Measurements from ENCODE around the gene ELL.

ELL gene

DNA sequence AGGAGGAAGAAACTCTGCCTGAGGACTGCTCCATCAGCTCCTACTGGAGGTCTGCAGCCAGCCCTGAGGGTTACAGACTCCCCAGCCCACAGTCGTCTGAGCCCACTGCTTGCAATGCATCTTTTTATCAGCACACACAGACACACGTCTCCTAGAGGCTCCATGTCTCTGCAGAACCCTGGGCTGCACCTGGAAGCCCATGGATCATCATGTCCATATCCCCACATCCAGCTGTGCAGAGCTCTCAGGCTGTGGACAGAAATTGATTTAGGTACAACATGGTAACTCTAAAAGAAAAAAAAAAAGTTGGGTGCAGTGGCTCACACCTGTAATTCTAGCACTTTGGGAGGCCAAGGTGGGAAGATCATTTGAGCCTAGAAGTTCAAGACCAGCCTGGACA, 51.1 kb downstream of the ELL start:
- Histone ChIP-seq H3K9ac (ENCODE audit: low read length) (no peak overlapping the region), H3K36me3 (ENCODE audit: control insufficient read depth, low read depth, low read length) (no peaks in the 10 kb centered on the region), H3K27ac (ENCODE audit: low read length) (no peak overlapping the region), H3K9me3 (ENCODE audit: control insufficient read depth, low read depth, low read length) (no peaks in the 10 kb centered on the region), H3K4me3 (ENCODE audit: low read length) (no peak overlapping the region), H3K4me1 (ENCODE audit: control insufficient read depth, low read depth, low read length) (no peaks in the 10 kb centered on the region), H3K27me3 (ENCODE audit: control insufficient read depth, insufficient read depth, low read length) (no peaks in the 10 kb centered on the region)

DNA sequence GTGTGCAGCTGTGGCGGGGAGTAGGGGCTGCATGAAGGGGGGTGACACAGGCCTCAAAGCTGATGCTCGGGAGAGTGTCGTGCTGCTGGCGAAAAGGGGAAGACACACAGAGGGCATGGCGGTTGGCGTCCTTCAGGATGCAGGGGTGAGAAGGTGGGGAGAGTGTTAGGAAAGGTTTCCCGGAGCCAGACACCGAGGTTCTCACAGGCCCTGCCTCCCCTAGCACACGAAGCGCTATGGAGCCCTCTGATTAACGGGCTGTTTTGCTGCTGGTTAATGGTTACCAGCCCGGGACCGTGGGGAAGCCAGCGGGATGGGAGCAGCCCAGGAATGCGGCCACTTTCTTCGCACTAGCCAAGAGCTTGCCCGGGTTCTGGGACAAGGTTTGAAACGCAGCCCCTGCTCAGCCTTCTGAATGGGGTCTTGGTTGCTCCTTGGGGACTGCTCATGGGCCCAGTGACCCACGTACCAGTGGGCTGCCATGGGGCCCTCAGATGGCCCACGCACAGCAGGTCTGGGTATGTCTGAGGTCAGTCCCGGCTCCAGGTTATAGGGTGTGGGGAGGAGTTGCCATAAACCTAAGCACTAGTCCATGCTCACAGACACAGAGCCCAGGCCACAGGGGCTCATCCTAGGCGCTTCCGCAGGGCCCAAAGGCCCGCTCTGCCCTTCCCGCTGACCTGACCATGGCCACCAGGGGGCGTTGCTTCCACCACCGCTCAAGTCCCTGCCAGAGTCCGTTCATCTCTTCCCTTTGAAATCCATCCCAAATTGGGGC, 52.6 kb downstream of the ELL start:
- Histone ChIP-seq H3K4me3 (ENCODE audit: low read length) (no peak overlapping the region), H3K27ac (ENCODE audit: low read length) (no peak overlapping the region), H3K4me1 (ENCODE audit: control insufficient read depth, low read depth, low read length) (no peaks in the 10 kb centered on the region), H3K9me3 (ENCODE audit: control insufficient read depth, low read depth, low read length) (no peaks in the 10 kb centered on the region), H3K27me3 (ENCODE audit: control insufficient read depth, insufficient read depth, low read length) (no peaks in the 10 kb centered on the region), H3K36me3 (ENCODE audit: control insufficient read depth, low read depth, low read length) (peaks cover 2% of the 10 kb centered on the region), H3K9ac (ENCODE audit: low read length) (no peak overlapping the region)

GRCh38 chr19:18468517-18468916, 53.4 kb downstream of the ELL start:
- no peaks in the 10 kb centered on the region for H3K9me3 ChIP-seq (ENCODE audit: control insufficient read depth, low read depth, low read length)

DNA sequence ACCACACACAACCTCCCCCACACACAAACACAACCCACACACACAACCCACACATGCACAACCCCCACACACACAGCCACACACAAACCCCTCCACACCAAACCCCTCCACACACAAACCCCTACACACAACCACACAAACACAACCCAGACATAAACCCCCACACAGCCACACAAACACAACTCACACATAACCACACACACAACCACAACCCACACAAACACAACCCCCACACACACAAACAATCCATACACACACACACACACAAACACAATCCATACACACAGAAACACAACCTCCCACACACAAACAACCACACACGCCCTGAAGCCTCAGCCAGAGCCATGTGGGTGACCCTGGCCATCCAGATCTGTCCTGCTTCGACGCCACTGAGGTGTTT, 53.9 kb downstream of the ELL start:
- Histone ChIP-seq H3K36me3 (ENCODE audit: control insufficient read depth, low read depth, low read length) (peaks cover 2% of the 10 kb centered on the region), H3K27ac (ENCODE audit: low read length) (no peak overlapping the region), H3K4me1 (ENCODE audit: control insufficient read depth, low read depth, low read length) (no peaks in the 10 kb centered on the region), H3K27me3 (ENCODE audit: control insufficient read depth, insufficient read depth, low read length) (no peaks in the 10 kb centered on the region), H3K9ac (ENCODE audit: low read length) (no peak overlapping the region), H3K4me3 (ENCODE audit: low read length) (no peak overlapping the region), H3K9me3 (ENCODE audit: control insufficient read depth, low read depth, low read length) (no peaks in the 10 kb centered on the region)

More at GRCh38 chr19:18468517-18468916, 53.4 kb downstream of the ELL start:
- Histone ChIP-seq H3K36me3 (ENCODE audit: control insufficient read depth, low read depth, low read length) (peaks cover 2% of the 10 kb centered on the region), H3K27me3 (ENCODE audit: control insufficient read depth, insufficient read depth, low read length) (no peaks in the 10 kb centered on the region), H3K9ac (ENCODE audit: low read length) (no peak overlapping the region), H3K27ac (ENCODE audit: low read length) (no peak overlapping the region), H3K4me3 (ENCODE audit: low read length) (no peak overlapping the region), H3K4me1 (ENCODE audit: control insufficient read depth, low read depth, low read length) (no peaks in the 10 kb centered on the region)

GRCh38 chr19:18466354-18466753, 55.5 kb downstream of the ELL start:
- no peaks in the 10 kb centered on the region for H3K4me1 ChIP-seq (ENCODE audit: control insufficient read depth, low read depth, low read length)
- H3K4me3 ChIP-seq (ENCODE audit: low read length) = no peak overlapping the region
- no peaks in the 10 kb centered on the region for H3K9me3 ChIP-seq (ENCODE audit: control insufficient read depth, low read depth, low read length)
- no peak overlapping the region for H3K27ac ChIP-seq (ENCODE audit: low read length)
- H3K36me3 ChIP-seq (ENCODE audit: control insufficient read depth, low read depth, low read length) = peaks cover 2% of the 10 kb centered on the region
- H3K9ac ChIP-seq (ENCODE audit: low read length) = no peak overlapping the region
- no peaks in the 10 kb centered on the region for H3K27me3 ChIP-seq (ENCODE audit: control insufficient read depth, insufficient read depth, low read length)

DNA sequence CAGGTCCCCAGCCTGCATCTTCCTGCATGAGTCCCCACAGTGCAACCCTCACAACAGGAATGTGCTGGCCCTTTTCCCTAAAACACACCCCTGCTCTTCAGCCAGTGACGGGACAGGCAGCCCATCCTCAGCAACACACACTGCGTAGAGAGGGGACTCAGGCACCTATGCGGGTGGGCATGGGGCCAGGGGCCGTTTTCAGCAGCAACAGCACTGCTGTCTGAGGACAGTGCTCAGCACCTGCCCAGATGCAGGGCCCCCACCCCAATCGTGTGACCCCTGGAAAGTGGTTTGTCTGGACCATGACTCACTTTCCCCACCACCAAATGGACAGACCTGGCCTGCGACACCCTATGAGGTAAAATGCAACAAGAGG, 55.9 kb downstream of the ELL start:
- Histone ChIP-seq H3K9ac (ENCODE audit: low read length) (no peak overlapping the region), H3K4me1 (ENCODE audit: control insufficient read depth, low read depth, low read length) (no peaks in the 10 kb centered on the region), H3K36me3 (ENCODE audit: control insufficient read depth, low read depth, low read length) (peaks cover 2% of the 10 kb centered on the region), H3K27me3 (ENCODE audit: control insufficient read depth, insufficient read depth, low read length) (no peaks in the 10 kb centered on the region), H3K9me3 (ENCODE audit: control insufficient read depth, low read depth, low read length) (no peaks in the 10 kb centered on the region), H3K4me3 (ENCODE audit: low read length) (no peak overlapping the region), H3K27ac (ENCODE audit: low read length) (no peak overlapping the region)

DNA sequence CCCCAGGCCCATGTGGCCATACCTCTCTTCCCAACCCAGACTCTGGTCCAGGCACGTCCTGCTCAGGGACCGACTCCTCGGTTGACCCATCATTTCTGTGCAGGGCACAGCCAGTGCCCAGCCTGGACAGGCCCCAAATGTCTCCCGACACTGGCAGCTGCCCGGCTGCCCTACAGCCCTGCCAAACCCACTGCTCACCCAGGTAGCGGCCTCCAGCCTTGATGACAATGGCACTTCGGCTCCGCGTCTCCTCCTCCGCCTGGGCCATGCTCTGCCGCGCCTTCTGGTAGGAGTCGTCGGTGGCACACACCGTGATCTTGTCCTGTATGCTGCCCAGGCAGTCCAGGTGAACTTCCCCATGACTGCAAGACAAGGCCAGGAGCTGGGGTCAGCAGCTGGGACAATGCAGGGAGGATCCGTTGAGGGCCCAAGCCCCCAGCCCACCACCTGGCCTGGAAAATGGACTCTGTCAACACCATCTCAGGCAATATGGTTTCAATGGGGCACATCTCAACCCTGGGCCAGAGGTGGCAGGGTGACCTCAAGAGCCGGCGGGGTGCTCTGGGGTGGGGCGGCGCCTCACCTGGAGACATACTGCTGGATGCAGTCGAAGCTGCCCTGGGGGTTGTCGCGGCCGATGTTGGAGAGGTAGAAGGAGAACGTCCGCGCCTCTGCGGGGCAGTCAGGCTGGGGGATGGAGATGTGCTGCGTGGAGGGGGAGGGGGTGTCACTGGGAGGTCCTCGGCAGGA, 56.5 kb downstream of the ELL start:
- no peaks in the 10 kb centered on the region for H3K9me3 ChIP-seq (ENCODE audit: control insufficient read depth, low read depth, low read length)

DNA sequence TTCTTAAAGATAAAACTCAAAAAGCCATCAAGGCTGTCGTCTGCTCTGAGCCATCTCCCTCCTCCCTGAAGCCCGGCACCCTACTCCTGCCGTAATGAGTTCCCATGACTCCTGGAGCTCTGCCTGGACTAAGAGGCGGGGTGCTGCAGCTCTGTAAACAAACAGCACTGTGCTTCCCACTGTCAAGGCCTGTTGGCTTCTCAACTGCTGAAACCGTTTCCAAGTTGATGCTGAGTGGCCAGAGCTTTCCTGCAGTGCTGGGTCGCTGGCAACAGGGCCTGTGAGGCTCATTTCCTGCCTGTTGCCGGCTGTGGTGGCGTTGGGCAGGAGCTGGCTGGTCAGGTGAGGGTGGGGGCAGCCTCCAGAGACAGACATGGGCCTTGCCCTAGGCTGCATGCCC, 57.2 kb downstream of the ELL start:
- no peak overlapping the region for H3K4me3 ChIP-seq (ENCODE audit: low read length)
- no peaks in the 10 kb centered on the region for H3K27me3 ChIP-seq (ENCODE audit: control insufficient read depth, insufficient read depth, low read length)
- no peaks in the 10 kb centered on the region for H3K9me3 ChIP-seq (ENCODE audit: control insufficient read depth, low read depth, low read length)
- no peaks in the 10 kb centered on the region for H3K4me1 ChIP-seq (ENCODE audit: control insufficient read depth, low read depth, low read length)
- peaks cover 11% of the 10 kb centered on the region for H3K36me3 ChIP-seq (ENCODE audit: control insufficient read depth, low read depth, low read length)
- H3K27ac ChIP-seq (ENCODE audit: low read length) = no peak overlapping the region
- H3K9ac ChIP-seq (ENCODE audit: low read length) = no peak overlapping the region

More for the DNA sequence above, 56.5 kb downstream of the ELL start:
- Histone ChIP-seq H3K4me3 (ENCODE audit: low read length) (no peak overlapping the region), H3K9ac (ENCODE audit: low read length) (no peak overlapping the region), H3K27ac (ENCODE audit: low read length) (no peak overlapping the region), H3K27me3 (ENCODE audit: control insufficient read depth, insufficient read depth, low read length) (no peaks in the 10 kb centered on the region), H3K36me3 (ENCODE audit: control insufficient read depth, low read depth, low read length) (peaks cover 7% of the 10 kb centered on the region), H3K4me1 (ENCODE audit: control insufficient read depth, low read depth, low read length) (no peaks in the 10 kb centered on the region)

DNA sequence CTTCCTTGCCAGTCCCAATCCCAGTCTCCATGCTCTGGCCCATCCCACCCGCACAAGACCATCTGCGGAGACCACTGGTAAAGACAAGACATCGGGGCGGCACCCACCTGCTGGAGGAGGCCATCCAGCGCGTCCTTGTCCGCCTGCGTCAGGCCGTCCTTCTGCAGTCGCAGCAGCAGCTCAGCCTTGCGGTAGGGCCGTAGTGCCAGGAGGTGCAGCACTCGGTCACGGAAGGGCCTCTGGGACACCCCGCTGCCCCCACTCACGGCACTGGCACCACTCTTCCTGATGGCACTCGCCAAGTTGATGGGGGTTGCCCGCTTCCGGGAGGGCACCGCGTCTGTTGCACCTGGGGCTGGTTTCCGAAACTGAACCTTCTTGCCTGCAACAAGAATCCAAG, 60.4 kb downstream of the ELL start:
- peaks cover 20% of the 10 kb centered on the region for H3K36me3 ChIP-seq (ENCODE audit: control insufficient read depth, low read depth, low read length)
- H3K27ac ChIP-seq (ENCODE audit: low read length) = no peak overlapping the region
- H3K9me3 ChIP-seq (ENCODE audit: control insufficient read depth, low read depth, low read length) = no peaks in the 10 kb centered on the region
- no peak overlapping the region for H3K4me3 ChIP-seq (ENCODE audit: low read length)
- H3K9ac ChIP-seq (ENCODE audit: low read length) = no peak overlapping the region
- no peaks in the 10 kb centered on the region for H3K27me3 ChIP-seq (ENCODE audit: control insufficient read depth, insufficient read depth, low read length)
- no peaks in the 10 kb centered on the region for H3K4me1 ChIP-seq (ENCODE audit: control insufficient read depth, low read depth, low read length)

DNA sequence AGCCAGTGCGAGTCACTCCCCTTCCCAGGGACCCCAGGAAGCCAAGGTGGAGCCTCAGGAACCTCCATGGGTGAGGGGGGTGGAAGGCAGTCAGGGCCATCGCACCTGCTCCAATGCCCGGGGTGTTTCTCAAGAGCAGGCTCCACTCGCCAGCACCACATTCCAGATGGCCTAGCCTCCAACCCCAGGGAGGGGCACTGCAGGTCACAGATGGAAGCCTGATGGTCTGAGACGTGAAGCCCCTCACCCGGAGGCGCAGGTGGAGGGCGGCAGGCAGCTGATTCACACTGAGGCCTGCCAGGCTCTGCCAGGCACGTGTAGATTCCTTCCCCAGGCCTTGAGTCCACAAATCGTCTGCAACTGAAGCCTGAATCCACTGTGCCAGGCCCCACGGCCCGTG, 61.0 kb downstream of the ELL start:
- H3K27me3 ChIP-seq (ENCODE audit: control insufficient read depth, insufficient read depth, low read length) = no peaks in the 10 kb centered on the region
- peaks cover 20% of the 10 kb centered on the region for H3K36me3 ChIP-seq (ENCODE audit: control insufficient read depth, low read depth, low read length)
- no peak overlapping the region for H3K9ac ChIP-seq (ENCODE audit: low read length)
- H3K4me1 ChIP-seq (ENCODE audit: control insufficient read depth, low read depth, low read length) = no peaks in the 10 kb centered on the region
- no peak overlapping the region for H3K27ac ChIP-seq (ENCODE audit: low read length)
- H3K4me3 ChIP-seq (ENCODE audit: low read length) = no peak overlapping the region
- H3K9me3 ChIP-seq (ENCODE audit: control insufficient read depth, low read depth, low read length) = no peaks in the 10 kb centered on the region

- no peak overlapping the region for H3K27ac ChIP-seq (ENCODE audit: low read length)
- no peaks in the 10 kb centered on the region for H3K4me1 ChIP-seq (ENCODE audit: control insufficient read depth, low read depth, low read length)
- no peak overlapping the region for H3K9ac ChIP-seq (ENCODE audit: low read length)
- no peak overlapping the region for H3K4me3 ChIP-seq (ENCODE audit: low read length)
- H3K9me3 ChIP-seq (ENCODE audit: control insufficient read depth, low read depth, low read length) = no peaks in the 10 kb centered on the region
- peaks cover 17% of the 10 kb centered on the region for H3K36me3 ChIP-seq (ENCODE audit: control insufficient read depth, low read depth, low read length)
- no peaks in the 10 kb centered on the region for H3K27me3 ChIP-seq (ENCODE audit: control insufficient read depth, insufficient read depth, low read length)
Measured at GRCh38 chr19:18457483-18458331, 64.2 kb downstream of the ELL start.
